Mesenchymal stem cell (in vitro differentiated cells and primary cell): ENCODE results near the gene PPCS.

ENCODE experiments used
- DNase-seq: peaks from one replicate; pipeline ENCODE4 v3.0.0-alpha.2; 2013
- H2AFZ ChIP-seq: one replicate; pipeline ENCODE4 v1.6.1; 2013; ENCODE audit warnings: low read depth, mild to moderate bottlenecking, control low read depth, inconsistent platforms, low read length, moderate library complexity
- H2AK5ac ChIP-seq: 2 replicates; pipeline ENCODE4 v1.6.1; 2013; ENCODE audit warnings: low read length, moderate library complexity, mild to moderate bottlenecking, inconsistent platforms; ENCODE audit not compliant: severe bottlenecking
- H2BK120ac ChIP-seq: one replicate; pipeline ENCODE4 v1.6.1; 2013; ENCODE audit warnings: low read depth, mild to moderate bottlenecking, inconsistent platforms, low read length, moderate library complexity
- H2BK12ac ChIP-seq, 2 experiments: one replicate each; pipeline ENCODE4 v1.6.1; 2013; ENCODE audit warnings: inconsistent platforms in 2 of 2, low read length in 2 of 2, mild to moderate bottlenecking in 2 of 2, moderate library complexity in 2 of 2, control low read depth in 1 of 2
- H2BK15ac ChIP-seq: one replicate; pipeline ENCODE4 v1.6.1; 2013; ENCODE audit warnings: mild to moderate bottlenecking, low read depth, inconsistent platforms; ENCODE audit not compliant: poor library complexity, severe bottlenecking
- H2BK5ac ChIP-seq: 2 replicates; pipeline ENCODE4 v1.6.1; 2013; ENCODE audit warnings: low read depth, mild to moderate bottlenecking, low read length, control low read depth, inconsistent platforms; ENCODE audit not compliant: poor library complexity, severe bottlenecking
- H3K14ac ChIP-seq, 2 experiments: one replicate each; pipeline ENCODE4 v1.6.1; 2013; ENCODE audit warnings: inconsistent platforms in 2 of 2, low read length in 2 of 2, control low read depth in 1 of 2, mild to moderate bottlenecking in 1 of 2, moderate library complexity in 1 of 2
- H3K18ac ChIP-seq, 2 experiments: one replicate each; pipeline ENCODE4 v1.6.1; 2013; ENCODE audit warnings: inconsistent platforms in 2 of 2, low read length in 2 of 2, control low read depth in 1 of 2, low read depth in 1 of 2, mild to moderate bottlenecking in 1 of 2
- H3K23ac ChIP-seq, 2 experiments: one replicate each; pipeline ENCODE4 v1.6.1; 2013; ENCODE audit warnings: inconsistent platforms in 2 of 2, low read length in 2 of 2, mild to moderate bottlenecking in 2 of 2, moderate library complexity in 2 of 2, control low read depth in 1 of 2
- H3K27ac ChIP-seq: 2 replicates; pipeline ENCODE4 v1.5.1; 2013; ENCODE audit warnings: mild to moderate bottlenecking, moderate library complexity, low read length, control low read depth, inconsistent platforms; ENCODE audit not compliant: poor library complexity, severe bottlenecking
- H3K27me3 ChIP-seq, 2 experiments: 2 replicates each; pipeline versions ENCODE4 v1.6.1 to v1.7.0; 2013; ENCODE audit warnings: low read length in 2 of 2, mild to moderate bottlenecking in 2 of 2, moderate library complexity in 2 of 2, control low read depth in 1 of 2, inconsistent platforms in 1 of 2; ENCODE audit not compliant: control insufficient read depth in 1 of 2, insufficient read depth in 1 of 2
- H3K36me3 ChIP-seq, 2 experiments: 2 replicates each; pipeline versions ENCODE4 v1.6.1 to v1.7.0; 2013; ENCODE audit warnings: low read length in 2 of 2, control low read depth in 1 of 2, inconsistent platforms in 1 of 2, low read depth in 1 of 2, mild to moderate bottlenecking in 1 of 2; ENCODE audit not compliant: insufficient read depth in 2 of 2, control insufficient read depth in 1 of 2
- H3K4ac ChIP-seq, 2 experiments: one replicate each; pipeline ENCODE4 v1.6.1; 2013; ENCODE audit warnings: inconsistent platforms in 2 of 2, low read length in 2 of 2, mild to moderate bottlenecking in 2 of 2, moderate library complexity in 2 of 2, control low read depth in 1 of 2, low read depth in 1 of 2
- H3K4me1 ChIP-seq: 2 replicates; pipeline ENCODE4 v1.6.1; 2013; ENCODE audit warnings: low read depth, low read length, control low read depth; ENCODE audit not compliant: control insufficient read depth, insufficient read depth
- H3K4me2 ChIP-seq: 2 replicates; pipeline ENCODE4 v1.6.1; 2013; ENCODE audit warnings: low read length, mild to moderate bottlenecking, inconsistent platforms; ENCODE audit not compliant: poor library complexity, severe bottlenecking
- H3K4me3 ChIP-seq, 2 experiments: 2 replicates each; pipeline versions ENCODE4 v1.5.1 to v1.7.0; 2013; ENCODE audit warnings: low read length in 2 of 2, mild to moderate bottlenecking in 2 of 2, control low read depth in 1 of 2, low read depth in 1 of 2; ENCODE audit not compliant: insufficient read depth in 1 of 2
- H3K79me1 ChIP-seq: replicated peaks from 2 replicates; pipeline ENCODE4 v1.6.1; 2013; ENCODE audit warnings: mild to moderate bottlenecking, control low read depth, low read length, inconsistent platforms; ENCODE audit not compliant: poor library complexity, severe bottlenecking
- H3K9ac ChIP-seq: 2 replicates; pipeline ENCODE4 v1.7.0; 2013; ENCODE audit warnings: mild to moderate bottlenecking, low read length, moderate library complexity
- H3K9me3 ChIP-seq: 2 replicates; pipeline ENCODE4 v1.7.0; 2013; ENCODE audit warnings: mild to moderate bottlenecking, low read length; ENCODE audit not compliant: control insufficient read depth
- H4K8ac ChIP-seq: one replicate; pipeline ENCODE4 v1.6.1; 2013; ENCODE audit warnings: inconsistent platforms, mild to moderate bottlenecking, low read length, moderate library complexity
- H4K91ac ChIP-seq: one replicate; pipeline ENCODE4 v1.6.1; 2013; ENCODE audit warnings: mild to moderate bottlenecking, low read length, inconsistent platforms
- WGBS: methylation state at CpG from one replicate; pipeline ENCODE4 v1.1.7; 2013; ENCODE audit warnings: mixed read lengths; 5-methylcytosine and 5-hydroxymethylcytosine counted together

The PPCS gene

DNA sequence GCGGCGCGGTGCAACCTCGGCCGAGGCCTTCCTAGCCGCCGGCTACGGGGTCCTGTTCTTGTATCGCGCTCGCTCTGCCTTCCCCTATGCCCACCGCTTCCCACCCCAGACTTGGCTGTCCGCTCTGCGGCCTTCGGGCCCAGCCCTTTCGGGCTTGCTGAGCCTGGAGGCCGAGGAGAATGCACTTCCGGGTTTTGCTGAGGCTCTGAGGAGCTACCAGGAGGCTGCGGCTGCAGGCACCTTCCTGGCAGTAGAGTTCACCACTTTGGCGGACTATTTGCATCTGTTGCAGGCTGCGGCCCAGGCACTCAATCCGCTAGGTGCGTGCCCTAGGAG is 379 bp downstream of the PPCS start:
- peak overlapping the region; percentile 98 for H4K91ac ChIP-seq

DNA sequence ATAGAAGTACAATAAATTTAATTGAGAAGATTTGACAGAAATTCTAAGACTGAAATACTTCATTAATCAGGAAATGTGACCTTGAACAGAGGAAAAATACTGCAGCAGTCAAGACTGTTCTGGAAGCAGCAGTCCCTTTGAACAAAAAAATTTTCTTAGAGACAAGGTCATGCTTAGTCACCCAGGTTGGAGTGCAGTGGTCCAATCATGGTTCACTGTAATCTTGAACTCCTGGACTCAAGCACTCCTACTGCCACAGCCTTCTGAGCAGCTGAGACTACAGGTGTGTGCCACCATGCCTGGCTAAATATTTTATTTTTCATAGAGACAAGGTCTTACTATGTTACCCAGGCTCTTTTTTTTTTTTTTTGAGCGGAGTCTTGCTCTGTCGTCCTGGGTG is 4.9 kb downstream of the PPCS start:
- H3K18ac ChIP-seq: no peak overlapping the region
- H3K4ac ChIP-seq: no peak overlapping the region
- H3K79me1 ChIP-seq: peaks cover 13% of the 10 kb centered on the region
- H3K4me3 ChIP-seq: no peak overlapping the region
- no peak overlapping the region for H4K91ac ChIP-seq
- no peak overlapping the region for H3K9ac ChIP-seq
- DNase-seq: no peak
- H4K8ac ChIP-seq: no peak overlapping the region
- no peak overlapping the region for H3K14ac ChIP-seq
- H3K36me3 ChIP-seq: peaks cover 0 to 36% of the 10 kb centered on the region in 2 experiments
- H3K23ac ChIP-seq: no peak overlapping the region
- H2BK15ac ChIP-seq: no peak overlapping the region
- H3K9me3 ChIP-seq: no peaks in the 10 kb centered on the region
- H3K4me2 ChIP-seq: no peak overlapping the region
- no peak overlapping the region for H2BK120ac ChIP-seq
- no peak overlapping the region for H3K27ac ChIP-seq
- H2AK5ac ChIP-seq: no peak overlapping the region
- H3K4me1 ChIP-seq: peaks cover 6% of the 10 kb centered on the region
- no peak overlapping the region for H2BK12ac ChIP-seq
- H2AFZ ChIP-seq: no peak overlapping the region
- no peak overlapping the region for H2BK5ac ChIP-seq
- no CpG with 5 or more reads among the region's 2 CpGs for WGBS
- H3K27me3 ChIP-seq: no peaks in the 10 kb centered on the region

More for the DNA sequence above, 379 bp downstream of the PPCS start:
- H2BK120ac ChIP-seq: peak overlapping the region; percentile 95
- H2BK12ac ChIP-seq: peak overlapping the region in 1 of 2 experiments; percentile 63
- peak overlapping the region; percentile 31 for H2AK5ac ChIP-seq
- peak overlapping the region; percentile 89 for H2BK5ac ChIP-seq
- H3K4me3 ChIP-seq: peak overlapping the region; percentile 88 to 94
- H2AFZ ChIP-seq: peak overlapping the region; percentile 98
- H3K36me3 ChIP-seq: peaks cover 0 to 36% of the 10 kb centered on the region in 2 experiments
- H4K8ac ChIP-seq: peak overlapping the region; percentile 99
- peaks cover 18% of the 10 kb centered on the region for H3K79me1 ChIP-seq
- H3K9ac ChIP-seq: peak overlapping the region; percentile 96
- H3K27ac ChIP-seq: peak overlapping the region; percentile 91
- peak overlapping the region; percentile 78 for H3K4me2 ChIP-seq
- peak overlapping the region; percentile 93 to 100 for H3K18ac ChIP-seq
- no peaks in the 10 kb centered on the region for H3K9me3 ChIP-seq
- H3K4me1 ChIP-seq: peaks cover 8% of the 10 kb centered on the region
- 3% methylated on average over 23 of the region's 23 CpGs for WGBS
- H3K23ac ChIP-seq: peak overlapping the region in 1 of 2 experiments; percentile 20
- peak overlapping the region; percentile 98 for H2BK15ac ChIP-seq
- peak; percentile 75 for DNase-seq
- peak overlapping the region; percentile 99 for H3K4ac ChIP-seq
- no peaks in the 10 kb centered on the region for H3K27me3 ChIP-seq
- peak overlapping the region; percentile 47 to 96 for H3K14ac ChIP-seq

GRCh38 chr1:42462828-42463763 is 6.8 kb downstream of the PPCS start, which contains the start of gene CCDC30:
CCDC30 (plus strand) TSS chr1:42463286; CDS start chr1:42480552, 17,266 bp downstream.
- no peak within 1 kb of the TSS for H4K91ac ChIP-seq
- H2AK5ac ChIP-seq: no peak within 1 kb of the TSS
- no peak within 1 kb of the TSS for H2BK5ac ChIP-seq
- H3K4ac ChIP-seq: no peak within 1 kb of the TSS
- 4% methylated on average over 59 of the region's 59 CpGs for WGBS
- H3K4me1 ChIP-seq: peaks cover 2% of the 10 kb centered on the region
- no peak within 1 kb of the TSS for H2BK12ac ChIP-seq
- peak within 1 kb of the TSS; percentile 74 for H2AFZ ChIP-seq
- H3K27me3 ChIP-seq: no peaks in the 10 kb centered on the region
- H2BK15ac ChIP-seq: no peak within 1 kb of the TSS
- H3K9ac ChIP-seq: peak within 1 kb of the TSS; percentile 93
- peak within 1 kb of the TSS; percentile 73 to 90 for H3K4me3 ChIP-seq
- peak within 1 kb of the TSS; percentile 66 for H4K8ac ChIP-seq
- no peak within 1 kb of the TSS for H3K23ac ChIP-seq
- H3K18ac ChIP-seq: no peak within 1 kb of the TSS
- H3K9me3 ChIP-seq: no peaks in the 10 kb centered on the region
- H3K79me1 ChIP-seq: peaks cover under 1% of the 10 kb centered on the region
- DNase-seq: peak; percentile 99
- H3K14ac ChIP-seq: no peak within 1 kb of the TSS
- H3K4me2 ChIP-seq: peak within 1 kb of the TSS; percentile 90
- H3K27ac ChIP-seq: peak within 1 kb of the TSS; percentile 22
- H2BK120ac ChIP-seq: no peak within 1 kb of the TSS
- peaks cover 0 to 33% of the 10 kb centered on the region in 2 experiments for H3K36me3 ChIP-seq

DNA sequence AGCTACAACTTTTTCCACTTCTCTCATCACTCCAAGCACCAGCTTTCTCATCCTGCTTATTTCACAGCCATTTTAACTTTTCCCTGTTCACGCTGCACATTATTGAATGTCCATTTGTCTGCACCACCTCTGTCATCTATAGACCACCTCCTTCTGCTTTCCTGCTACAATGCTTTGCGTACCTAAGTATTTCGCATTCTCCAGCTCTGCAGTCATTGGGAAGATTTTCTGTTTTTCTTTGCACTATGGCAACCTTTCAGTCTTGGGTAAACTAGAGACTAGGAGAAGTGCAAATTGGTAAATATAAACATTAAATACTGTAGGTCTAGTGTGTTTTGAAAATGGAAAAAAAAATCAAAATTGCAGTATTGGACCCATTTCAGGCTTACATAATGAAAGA is 7.6 kb downstream of the PPCS start:
- H3K23ac ChIP-seq: no peak overlapping the region
- H2BK120ac ChIP-seq: no peak overlapping the region
- H3K14ac ChIP-seq: no peak overlapping the region
- H3K4me1 ChIP-seq: peaks cover 2% of the 10 kb centered on the region
- no peak overlapping the region for H2AK5ac ChIP-seq
- H3K27ac ChIP-seq: no peak overlapping the region
- H3K27me3 ChIP-seq: no peaks in the 10 kb centered on the region
- peak overlapping the region in 1 of 2 experiments; percentile 90 for H3K4me3 ChIP-seq
- DNase-seq: peak; percentile 31
- WGBS: 91% methylated on average over 3 of the region's 3 CpGs
- no peaks in the 10 kb centered on the region for H3K9me3 ChIP-seq
- H3K4ac ChIP-seq: no peak overlapping the region
- no peak overlapping the region for H2BK5ac ChIP-seq
- peak overlapping the region; percentile 93 for H3K9ac ChIP-seq
- H2BK15ac ChIP-seq: no peak overlapping the region
- no peak overlapping the region for H4K91ac ChIP-seq
- no peak overlapping the region for H3K18ac ChIP-seq
- H3K4me2 ChIP-seq: peak overlapping the region; percentile 90
- no peak overlapping the region for H4K8ac ChIP-seq
- H3K79me1 ChIP-seq: peaks cover 2% of the 10 kb centered on the region
- H2BK12ac ChIP-seq: no peak overlapping the region
- no peak overlapping the region for H2AFZ ChIP-seq
- H3K36me3 ChIP-seq: peaks cover 0 to 24% of the 10 kb centered on the region in 2 experiments
